ENCODE measurements around the gene MYCL. TPM values are rescaled to one million over a fixed set of nuclear protein-coding genes. Genes with fewer than 3 reads are reported as not detected.

The MYCL gene
- total and polyA plus RNA-seq, 2 of the 8 experiments (the other 6 are each of a cell fraction or from before 2014, with no cell fraction given): 20.3 to 28.8 TPM

GRCh38 chr1:39943471-39944290 is 42.0 kb upstream of the MYCL start:
- H3K36me3 ChIP-seq (ENCODE audit: control insufficient read depth in 2 of 4, insufficient read depth in 4 of 4, low read length in 3 of 4): no peaks in the 10 kb centered on the region
- no peak overlapping the region for H4K8ac ChIP-seq (ENCODE audit: extremely low read depth, insufficient read depth, low read length)
- no peak overlapping the region for H4K91ac ChIP-seq (replicated peaks; ENCODE audit: insufficient read length, low read length)
- H3K9me3 ChIP-seq (ENCODE audit: insufficient read depth in 2 of 2, low read depth in 1 of 2, low read length in 1 of 2): no peaks in the 10 kb centered on the region
- no peak for FAIRE-seq
- H2BK15ac ChIP-seq (ENCODE audit: low read length): no peak overlapping the region
- H2BK5ac ChIP-seq (ENCODE audit: low read depth, low read length): no peak overlapping the region
- no peak overlapping the region for H3K4me3 ChIP-seq (ENCODE audit: extremely low read depth in 1 of 4, insufficient read depth in 2 of 4, low read depth in 3 of 4, low read length in 4 of 4)
- no peak overlapping the region for H3K9ac ChIP-seq (replicated peaks in 1 of 4; ENCODE audit: extremely low read depth in 1 of 4, low read depth in 3 of 4, low read length in 3 of 4)
- no peak overlapping the region for H3K14ac ChIP-seq (ENCODE audit: insufficient read length)
- no peaks in the 10 kb centered on the region for H3K27me3 ChIP-seq (replicated peaks in 1 of 4; ENCODE audit: control insufficient read depth in 3 of 4, extremely low read depth in 1 of 4, insufficient read depth in 3 of 4, low read length in 3 of 4)
- TF ChIP-seq SP4 (IDR thresholded peaks at IDR 0.05; ENCODE audit: low read length) (no peak), RXRA (IDR thresholded peaks at IDR 0.05; ENCODE audit: insufficient read depth, low read depth, low read length) (no peak), CBX5 (IDR thresholded peaks at IDR 0.05; ENCODE audit: low read depth, low read length) (no peak), SIRT6 (IDR thresholded peaks at IDR 0.05; ENCODE audit: low read length) (no peak)
- no peaks in the 10 kb centered on the region for H3K23me2 ChIP-seq (ENCODE audit: low read depth, low read length)
- no peak overlapping the region for H2AFZ ChIP-seq (ENCODE audit: low read length)
- H4K5ac ChIP-seq (ENCODE audit: insufficient read length, low read depth, low read length): no peak overlapping the region
- no peak overlapping the region for H3K27ac ChIP-seq (ENCODE audit: low read depth, low read length)
- H3K79me2 ChIP-seq (ENCODE audit: control insufficient read depth in 1 of 2, insufficient read depth in 2 of 2, low read length in 2 of 2): no peaks in the 10 kb centered on the region
- no peak overlapping the region for H2AK5ac ChIP-seq (ENCODE audit: low read depth, low read length)
- no peak overlapping the region for H3K56ac ChIP-seq (replicated peaks; ENCODE audit: insufficient read length, low read depth, low read length)
- no peaks in the 10 kb centered on the region for H4K20me1 ChIP-seq (replicated peaks in 1 of 2; ENCODE audit: control insufficient read depth in 1 of 2, insufficient read depth in 2 of 2, low read length in 2 of 2)
- ChIA-PET CTCF (ENCODE audit: partially characterized antibody) (interaction anchor here (0.8 to 2.0 kb wide), 5 partner anchors 9 to 30 kb away, joined by 3 to 9 read pairs (median 4); no protein-coding TSS in a partner anchor), POLR2A (ENCODE audit: partially characterized antibody) (interaction anchor here (0.6 to 5.2 kb wide), 2 partner anchors 11 to 81 kb away, joined by 4 to 29 read pairs; partner anchors contain the start of gene MFSD2A)
- H3K4ac ChIP-seq (replicated peaks; ENCODE audit: insufficient read length, low read depth, low read length): no peak overlapping the region
- H2BK120ac ChIP-seq (replicated peaks; ENCODE audit: low read depth, low read length): no peak overlapping the region
- no peak overlapping the region for H3K18ac ChIP-seq (ENCODE audit: extremely low read depth, low read length)
- H3K23ac ChIP-seq (ENCODE audit: insufficient read length): no peak overlapping the region
- WGBS, 2 experiments (ENCODE audit: extremely low coverage in 1 of 2, insufficient coverage in 1 of 2, insufficient read length in 1 of 2, insufficient replicate concordance in 2 of 2, low coverage in 1 of 2, low lambda C conversion rate in 2 of 2, missing lambda C conversion rate in 1 of 2): 87% methylated on average over 14 of the region's 14 CpGs; no CpG with 5 or more reads in 1 of the 2 experiments
- no peak overlapping the region for H2BK20ac ChIP-seq (ENCODE audit: low read length)
- DNase-seq (ENCODE audit: low read depth in 1 of 2, low spot score in 2 of 2): no peak
- H3K4me1 ChIP-seq (replicated peaks in 1 of 4; ENCODE audit: control insufficient read depth in 3 of 4, insufficient read depth in 4 of 4, low read length in 3 of 4): peaks cover 0 to 3% (median 0%) of the 10 kb centered on the region in 4 experiments; a peak in 1 of 7 replicates
- H3K79me1 ChIP-seq (ENCODE audit: low read depth, low read length): no peaks in the 10 kb centered on the region
- H3K4me2 ChIP-seq (ENCODE audit: insufficient read depth in 1 of 2, low read depth in 2 of 2, low read length in 2 of 2): no peak overlapping the region
- no peak overlapping the region for H2BK12ac ChIP-seq (ENCODE audit: low read depth, low read length)

Measured in H1 (cell line).